ENCODE results near the gene SLC12A7.

DNA sequence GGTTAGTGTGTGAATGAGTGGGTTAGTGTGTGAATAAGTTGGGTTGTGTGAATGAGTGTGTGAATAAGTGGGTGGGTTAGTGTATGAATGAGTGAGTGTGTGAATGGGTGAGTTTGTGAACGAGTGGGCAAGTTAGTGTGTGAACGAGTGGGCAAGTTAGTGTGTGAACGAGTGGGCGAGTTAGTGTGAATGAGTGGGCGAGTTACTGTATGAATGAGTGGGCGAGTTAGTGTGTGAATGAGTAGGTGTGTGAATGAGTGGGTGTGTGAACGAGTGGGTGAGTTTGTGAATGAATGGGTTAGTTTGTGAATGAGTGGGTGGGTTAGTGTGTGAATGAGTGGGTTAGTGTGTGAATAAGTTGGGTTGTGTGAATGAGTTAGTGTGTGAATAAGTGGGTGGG is 68.5 kb downstream of the SLC12A7 start:
- TF ChIP-seq, protein P1, sequence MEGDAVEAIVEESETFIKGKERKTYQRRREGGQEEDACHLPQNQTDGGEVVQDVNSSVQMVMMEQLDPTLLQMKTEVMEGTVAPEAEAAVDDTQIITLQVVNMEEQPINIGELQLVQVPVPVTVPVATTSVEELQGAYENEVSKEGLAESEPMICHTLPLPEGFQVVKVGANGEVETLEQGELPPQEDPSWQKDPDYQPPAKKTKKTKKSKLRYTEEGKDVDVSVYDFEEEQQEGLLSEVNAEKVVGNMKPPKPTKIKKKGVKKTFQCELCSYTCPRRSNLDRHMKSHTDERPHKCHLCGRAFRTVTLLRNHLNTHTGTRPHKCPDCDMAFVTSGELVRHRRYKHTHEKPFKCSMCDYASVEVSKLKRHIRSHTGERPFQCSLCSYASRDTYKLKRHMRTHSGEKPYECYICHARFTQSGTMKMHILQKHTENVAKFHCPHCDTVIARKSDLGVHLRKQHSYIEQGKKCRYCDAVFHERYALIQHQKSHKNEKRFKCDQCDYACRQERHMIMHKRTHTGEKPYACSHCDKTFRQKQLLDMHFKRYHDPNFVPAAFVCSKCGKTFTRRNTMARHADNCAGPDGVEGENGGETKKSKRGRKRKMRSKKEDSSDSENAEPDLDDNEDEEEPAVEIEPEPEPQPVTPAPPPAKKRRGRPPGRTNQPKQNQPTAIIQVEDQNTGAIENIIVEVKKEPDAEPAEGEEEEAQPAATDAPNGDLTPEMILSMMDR (IDR thresholded peaks at IDR 0.05), result no peak
- TF ChIP-seq POLR2A (IDR thresholded peaks at IDR 0.05), result no peak

Data from right lobe of liver (tissue), 4 donors.